DMS79 treated with DMSO at 0.1 percent for 48 hours (cell line): ENCODE results near the gene FAM78B.

Source experiments
- DNase-seq: peaks from one replicate; lab custom pipeline; 2025; lab: John Stamatoyannopoulos, UW

The FAM78B gene

GRCh38 chr1:166164995-166165660 is 1.7 kb downstream of the FAM78B start:
- DNase-seq, result no peak

GRCh38 chr1:166164646-166164994 is 2.2 kb downstream of the FAM78B start:
- DNase-seq, result no peak

DNA sequence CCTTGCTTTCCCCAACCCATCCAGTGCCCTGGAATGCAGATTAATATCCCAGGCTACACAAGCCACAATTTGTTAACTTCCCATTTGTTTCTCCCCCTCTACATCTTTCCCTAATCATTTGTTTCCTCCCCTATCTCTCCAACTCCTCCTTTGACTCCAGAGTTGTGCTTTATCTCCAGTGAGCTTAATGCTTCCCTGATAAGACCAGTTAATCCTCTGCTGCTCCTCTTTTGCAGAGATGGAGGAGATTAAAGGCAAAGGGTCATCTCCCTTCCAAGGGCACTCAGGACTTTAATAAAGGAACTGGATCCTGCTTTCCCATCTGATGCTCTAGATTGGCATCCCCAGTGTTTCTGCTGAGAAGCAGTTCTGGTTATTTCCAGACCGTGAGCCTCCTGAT is 7.1 kb downstream of the FAM78B start:
- DNase-seq, result no peak

- no peak for DNase-seq
Observed at GRCh38 chr1:166156674-166157073, 10.1 kb downstream of the FAM78B start.

- no peak for DNase-seq
Observed at GRCh38 chr1:166155108-166155507, 11.7 kb downstream of the FAM78B start.

GRCh38 chr1:166153525-166154314 is 13.1 kb downstream of the FAM78B start:
- DNase-seq, result no peak

DNA sequence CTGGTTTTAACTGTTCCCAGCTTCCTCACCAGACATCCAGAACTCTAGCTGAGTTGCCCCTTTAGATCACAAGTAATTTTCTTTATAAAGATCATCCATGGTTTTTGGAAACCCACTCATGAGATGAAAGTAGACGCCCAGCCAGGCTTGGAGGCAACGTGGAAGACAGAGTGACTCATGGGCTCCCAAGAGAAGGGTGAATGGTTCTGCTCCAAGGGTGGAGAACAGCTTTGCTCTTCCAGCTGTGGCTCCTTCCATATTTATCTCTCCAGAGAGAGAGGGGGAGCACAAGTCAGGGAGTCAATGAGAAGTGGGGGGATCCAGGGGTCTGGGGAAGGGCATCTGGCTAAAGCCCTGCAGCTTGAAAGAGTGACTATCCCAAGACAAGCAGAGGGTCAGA is 13.8 kb downstream of the FAM78B start:
- DNase-seq, result no peak

GRCh38 chr1:166151804-166152203 is 15.0 kb downstream of the FAM78B start:
- no peak for DNase-seq

DNA sequence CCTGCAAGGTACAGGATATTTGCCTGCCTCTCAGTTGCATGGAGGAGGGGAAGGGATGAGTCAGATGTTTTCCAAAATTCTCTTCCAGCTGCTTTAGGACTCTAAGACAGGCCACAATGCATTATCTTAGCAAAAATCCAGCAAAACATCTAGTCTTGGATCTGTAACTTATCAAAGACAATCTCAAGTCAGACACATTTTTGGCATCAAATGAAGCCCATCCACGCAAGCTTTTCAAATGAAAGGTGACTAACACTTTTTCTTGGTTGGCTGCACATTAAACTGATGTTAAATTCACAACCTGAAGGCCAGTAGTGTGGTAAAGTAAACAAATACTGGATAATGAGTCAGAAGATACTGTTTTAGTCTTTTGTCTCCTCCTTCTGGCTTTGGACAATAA is 21.3 kb downstream of the FAM78B start:
- no peak for DNase-seq

DNA sequence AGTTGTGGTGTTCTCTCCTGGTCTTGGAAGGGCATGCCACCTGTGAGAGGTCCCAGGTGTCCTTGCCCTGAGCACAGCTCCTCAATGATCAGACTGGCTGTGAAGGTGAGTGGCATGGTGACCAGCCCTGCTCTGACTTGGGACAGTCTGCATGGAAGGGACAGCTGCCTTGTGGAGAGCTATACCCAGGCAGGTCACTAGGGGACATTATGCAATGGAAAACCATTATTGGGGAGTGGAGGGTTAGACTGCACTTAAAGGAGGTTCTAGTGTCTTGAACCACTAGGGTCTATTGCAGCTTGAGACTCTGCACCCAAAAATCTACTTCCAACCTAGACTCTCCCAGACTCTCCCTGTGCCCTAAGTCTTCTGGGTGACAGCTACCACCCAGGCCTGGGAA is 24.8 kb downstream of the FAM78B start:
- DNase-seq, result no peak

DNA sequence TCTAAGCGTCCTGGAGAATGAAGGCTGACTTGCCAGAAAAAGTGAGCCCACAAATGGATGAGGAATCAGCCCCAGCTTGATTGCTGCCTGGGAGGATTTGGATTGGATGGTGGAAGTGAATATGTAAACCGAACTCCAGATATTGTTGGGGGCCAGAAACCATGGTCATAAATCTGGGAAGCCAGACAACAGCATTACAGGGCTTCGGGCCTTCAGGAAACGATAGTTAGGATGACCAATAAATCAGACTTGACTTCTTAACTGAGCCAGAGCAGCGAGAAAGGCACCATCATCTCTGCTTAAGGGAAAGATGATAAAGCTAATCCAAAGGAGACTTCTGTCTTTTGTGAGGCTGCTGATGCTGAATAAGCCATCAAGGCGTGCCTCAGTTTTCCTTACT is 26.6 kb downstream of the FAM78B start:
- no peak for DNase-seq

DNA sequence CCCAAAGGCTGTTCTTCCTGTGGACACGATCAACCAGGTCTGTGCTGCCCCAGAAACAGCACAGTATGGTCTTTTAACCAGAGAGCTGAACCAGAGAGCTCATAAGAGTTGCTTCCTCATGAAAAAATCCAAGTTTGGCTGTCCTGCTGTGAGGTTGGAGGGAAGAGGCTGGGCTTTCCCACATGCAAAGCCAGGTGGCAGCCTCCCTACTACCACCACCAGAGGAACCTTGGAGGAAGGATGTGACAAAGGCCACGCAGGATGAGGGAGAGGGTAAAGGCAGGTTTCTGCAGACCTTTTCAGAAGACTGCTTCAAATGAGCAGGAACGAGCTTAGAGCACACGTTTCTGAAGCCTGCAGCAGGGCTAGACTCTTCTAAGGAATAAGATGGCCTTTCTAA is 27.1 kb downstream of the FAM78B start:
- no peak for DNase-seq

DNA sequence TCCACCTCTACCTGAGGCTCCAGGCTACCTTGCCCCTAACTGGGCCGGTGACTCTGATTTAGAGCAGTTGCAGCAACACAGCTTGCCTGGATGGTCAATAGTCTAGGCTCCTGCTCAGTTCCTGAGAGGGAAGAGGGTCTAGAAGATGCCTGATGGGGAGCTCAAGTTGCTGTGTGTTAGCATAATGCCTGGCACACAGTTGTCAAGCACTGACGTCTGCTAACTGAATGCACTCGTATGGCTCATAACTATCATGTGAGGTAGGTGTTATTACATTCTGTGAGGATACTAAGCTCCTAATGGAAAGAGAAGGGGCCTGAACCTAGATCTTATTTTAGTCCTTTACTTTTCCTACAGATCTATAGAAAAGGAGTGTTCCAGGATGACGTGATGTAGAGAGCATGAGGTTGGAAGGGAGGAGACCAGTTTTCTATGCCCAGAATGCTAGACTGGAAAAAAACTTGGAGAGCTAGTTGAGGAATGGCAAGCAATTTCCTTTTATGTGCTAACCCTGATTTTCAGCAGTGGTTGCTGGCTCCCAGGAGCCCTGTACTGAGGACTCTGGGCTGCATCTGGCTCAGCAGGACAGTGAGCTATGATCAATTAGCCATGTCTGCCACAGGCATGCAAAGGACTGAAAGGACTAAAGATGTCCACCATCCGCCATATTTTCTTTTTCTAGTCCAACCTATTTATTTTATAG is 30.0 kb downstream of the FAM78B start:
- DNase-seq, result no peak

GRCh38 chr1:166136222-166136621 is 30.6 kb downstream of the FAM78B start:
- DNase-seq, result no peak

DNA sequence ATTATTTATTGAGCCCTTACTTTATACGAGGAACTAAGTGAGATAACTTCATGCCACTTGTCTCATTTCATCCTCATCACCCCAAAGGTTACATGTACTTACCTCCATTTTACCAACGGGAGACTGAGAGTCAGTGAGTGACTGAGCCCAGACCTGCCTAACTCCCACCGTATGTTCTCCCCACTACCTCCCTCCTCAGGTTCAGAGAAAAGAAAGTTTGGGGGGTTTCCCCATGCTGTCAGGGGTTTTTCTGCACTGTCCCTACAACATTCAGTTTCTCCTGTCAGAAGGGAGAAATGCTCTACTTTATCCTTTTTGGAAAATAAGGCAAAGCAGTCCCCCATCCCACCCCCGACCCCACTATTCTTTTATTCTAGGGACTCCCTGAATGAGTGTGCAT is 32.9 kb downstream of the FAM78B start:
- DNase-seq, result no peak

- DNase-seq, result no peak
Observed at GRCh38 chr1:166133276-166133841, 33.4 kb downstream of the FAM78B start.

- no peak for DNase-seq
Observed at GRCh38 chr1:166132496-166132895, 34.3 kb downstream of the FAM78B start.

DNA sequence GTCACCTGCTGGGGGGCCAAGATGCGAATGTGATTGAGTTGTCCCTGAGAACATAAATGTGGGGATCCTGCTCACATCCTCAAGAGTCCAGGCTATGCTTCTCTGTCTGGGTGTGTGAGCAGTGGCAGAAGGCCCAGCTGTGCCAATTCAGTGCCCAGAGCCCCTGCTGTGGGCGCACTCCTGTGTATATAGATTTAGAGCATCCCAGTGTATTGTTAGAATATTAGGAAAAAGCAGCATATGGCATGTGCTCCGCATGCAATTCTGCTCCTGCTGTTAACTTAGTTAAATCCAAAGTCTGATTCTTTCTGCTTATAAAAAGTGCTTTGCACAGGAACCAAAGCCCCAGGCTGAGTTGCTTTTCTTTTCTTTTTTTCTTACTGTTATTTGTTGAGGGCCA is 37.8 kb downstream of the FAM78B start:
- no peak for DNase-seq

DNA sequence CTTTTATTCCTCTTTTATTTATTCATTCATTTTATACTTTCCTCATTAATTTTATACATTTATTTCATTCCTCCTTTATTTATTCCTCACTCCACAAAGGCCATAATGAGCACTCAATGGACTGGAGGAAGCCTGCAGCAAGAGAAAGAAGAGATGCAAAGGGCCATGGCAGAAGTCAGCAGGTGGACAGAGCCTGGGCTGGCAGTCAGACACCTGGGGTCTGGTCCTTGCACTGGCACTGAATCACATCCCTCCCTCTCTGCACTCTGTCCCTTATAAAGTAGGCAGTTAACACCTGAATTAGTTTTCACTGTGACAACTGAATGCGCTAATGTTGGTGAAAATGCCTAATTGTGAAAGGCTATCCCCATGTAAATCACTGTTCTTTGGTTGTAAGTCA is 38.6 kb downstream of the FAM78B start:
- no peak for DNase-seq

- no peak for DNase-seq
Observed at GRCh38 chr1:166127003-166127402, 39.8 kb downstream of the FAM78B start.

DNA sequence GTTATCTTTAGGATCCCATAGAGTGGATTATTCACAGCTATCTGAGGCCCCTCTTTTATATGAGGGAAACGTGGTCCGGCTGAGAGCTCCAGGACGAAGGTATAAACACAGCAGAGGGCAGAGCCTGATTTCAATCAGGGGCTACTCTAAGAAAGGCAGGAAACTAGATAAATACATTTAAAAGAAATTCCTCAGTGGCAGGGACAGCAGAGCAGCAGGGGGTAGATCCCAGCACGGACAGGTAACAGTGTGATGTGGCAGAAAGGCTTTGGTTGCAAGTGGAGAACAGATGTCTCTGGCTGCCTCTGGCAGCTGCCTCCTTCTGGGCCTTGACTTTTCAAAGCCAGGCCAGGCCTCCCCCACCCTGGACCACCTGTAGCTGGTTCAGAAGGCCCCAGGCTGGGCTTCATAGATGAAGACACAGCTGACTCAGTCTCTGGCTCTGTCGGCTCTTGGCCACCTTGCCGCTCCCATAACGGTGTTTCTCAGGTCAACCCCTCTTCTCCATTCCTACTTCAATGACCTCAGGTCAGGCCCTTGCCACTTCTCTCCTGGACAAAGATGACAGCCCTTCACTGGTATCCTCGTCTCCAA is 43.8 kb downstream of the FAM78B start:
- DNase-seq, result no peak

- no peak for DNase-seq
Observed at GRCh38 chr1:166121010-166121409, 45.8 kb downstream of the FAM78B start.

DNA sequence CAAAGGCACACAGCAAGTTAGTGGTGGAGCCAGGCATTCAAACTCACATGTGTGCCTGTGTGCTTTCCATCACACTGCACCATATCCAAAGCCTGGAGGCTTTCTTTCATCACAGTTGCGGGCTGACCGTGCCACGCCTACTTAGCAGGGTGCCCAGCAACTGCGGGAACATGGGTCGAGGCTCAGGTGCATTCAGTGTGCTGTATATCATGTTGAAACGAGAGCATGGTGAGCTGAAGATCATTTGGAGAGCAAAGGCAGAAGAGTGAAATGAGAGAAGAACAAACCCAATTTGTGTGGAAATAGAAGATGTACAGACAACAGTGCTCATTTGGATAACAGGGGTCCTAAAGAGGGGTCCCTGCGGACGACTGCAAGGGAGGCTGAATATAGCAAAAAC is 46.5 kb downstream of the FAM78B start:
- no peak for DNase-seq
